GM10266 (cell line): ENCODE measurements around the gene NUAK2.
A peak's percentile ranks its signal among the peaks of the same experiment; 100 is the strongest.

Experiments
- DNase-seq: peaks from one replicate; pipeline ENCODE4 v3.0.0; 2012; ENCODE audit errors: extremely low spot score
- CTCF ChIP-seq: IDR thresholded peaks from 2 replicates; pipeline ENCODE4 v1.5.1; 2012; ENCODE audit warnings: mild to moderate bottlenecking, low read depth; ENCODE audit not compliant: control insufficient read depth, insufficient read depth; ENCODE audit errors: missing control alignments

The NUAK2 gene

GRCh38 chr1:205359771-205360565, 38.4 kb upstream of the NUAK2 start:
- no peak for TF ChIP-seq CTCF
- DNase-seq = no peak

GRCh38 chr1:205358579-205358978, 37.0 kb upstream of the NUAK2 start:
- TF ChIP-seq CTCF = no peak

GRCh38 chr1:205357567-205357966, 36.0 kb upstream of the NUAK2 start:
- TF ChIP-seq CTCF = no peak
- no peak for DNase-seq

More at GRCh38 chr1:205358579-205358978, 37.0 kb upstream of the NUAK2 start:
- no peak for DNase-seq

GRCh38 chr1:205356440-205357139, 35.0 kb upstream of the NUAK2 start, which contains the start of gene KLHDC8A:
Gene KLHDC8A (minus strand): TSS chr1:205356922. CDS start chr1:205343604, 13,318 bp downstream.
- no peak for DNase-seq
- TF ChIP-seq CTCF = no peak

- DNase-seq = no peak
- TF ChIP-seq CTCF = no peak
Observed at GRCh38 chr1:205355075-205355453, 33.5 kb upstream of the NUAK2 start.

GRCh38 chr1:205354259-205355074, 32.9 kb upstream of the NUAK2 start:
- TF ChIP-seq CTCF = peak; percentile 77
- peak; percentile 61 for DNase-seq

- TF ChIP-seq CTCF = no peak
- DNase-seq = no peak
Observed at GRCh38 chr1:205353612-205354011, 32.1 kb upstream of the NUAK2 start.
